Astrocyte (in vitro differentiated cells and primary cell): Measurements from ENCODE around the gene ZFR2. TPM values are rescaled to one million over a fixed set of nuclear protein-coding genes. Genes with fewer than 3 reads are reported as not detected.

ENCODE experiments used
- DNase-seq: peaks from one replicate; pipeline ENCODE4 v3.0.0-alpha.2; 2010; ENCODE audit warnings: low read depth
- FAIRE-seq: peaks from 2 replicates; lab custom pipeline; 2011; peaks lifted over from hg19 to GRCh38; lab: Jason Lieb, UNC
- H2AFZ ChIP-seq: 2 replicates; pipeline ENCODE4 v1.6.0; 2012; ENCODE audit warnings: low read depth, low read length, inconsistent platforms
- H3K27ac ChIP-seq: 2 replicates; pipeline ENCODE4 v1.5.1; 2011; ENCODE audit warnings: low read depth, low read length, inconsistent platforms
- H3K27me3 ChIP-seq: 2 replicates; pipeline ENCODE4 v1.6.0; 2011; ENCODE audit warnings: low read length, inconsistent platforms; ENCODE audit not compliant: insufficient read depth
- H3K36me3 ChIP-seq: 2 replicates; pipeline ENCODE4 v1.5.1; 2011; ENCODE audit warnings: low read length, inconsistent platforms; ENCODE audit not compliant: insufficient read depth
- H3K4me1 ChIP-seq: 2 replicates; pipeline ENCODE4 v1.5.1; 2011; ENCODE audit warnings: low read length, inconsistent platforms; ENCODE audit not compliant: insufficient read depth
- H3K4me2 ChIP-seq: 2 replicates; pipeline ENCODE4 v1.6.0; 2012; ENCODE audit warnings: low read length, inconsistent platforms
- H3K4me3 ChIP-seq: 2 replicates; pipeline ENCODE4 v1.5.1; 2011; ENCODE audit warnings: low read depth, mild to moderate bottlenecking, low read length, inconsistent platforms; ENCODE audit not compliant: insufficient read depth
- H3K79me2 ChIP-seq: 2 replicates; pipeline ENCODE4 v1.6.0; 2012; ENCODE audit warnings: mild to moderate bottlenecking, low read length, inconsistent platforms; ENCODE audit not compliant: insufficient read depth
- H3K9ac ChIP-seq: 2 replicates; pipeline ENCODE4 v1.6.0; 2012; ENCODE audit warnings: mild to moderate bottlenecking, low read length, inconsistent platforms
- H3K9me3 ChIP-seq: 2 replicates; pipeline ENCODE4 v1.5.1; 2012; ENCODE audit warnings: low read depth, mild to moderate bottlenecking, low read length, inconsistent platforms; ENCODE audit not compliant: insufficient read depth
- H4K20me1 ChIP-seq: 2 replicates; pipeline ENCODE4 v1.6.0; 2012; ENCODE audit warnings: low read length, inconsistent platforms; ENCODE audit not compliant: insufficient read depth
- H3K27ac Mint-ChIP-seq: one replicate; pipeline ENCODE4 v1.8.0; 2021; ENCODE audit warnings: mild to moderate bottlenecking, mixed read lengths; ENCODE audit not compliant: unreplicated experiment
- H3K27me3 Mint-ChIP-seq: one replicate; pipeline ENCODE4 v1.8.0; 2021; ENCODE audit warnings: low read depth, mixed read lengths; ENCODE audit not compliant: unreplicated experiment
- H3K36me3 Mint-ChIP-seq: one replicate; pipeline ENCODE4 v1.8.0; 2021; ENCODE audit warnings: low read depth, mixed read lengths; ENCODE audit not compliant: unreplicated experiment
- H3K4me1 Mint-ChIP-seq: one replicate; pipeline ENCODE4 v1.8.0; 2021; ENCODE audit warnings: low read depth, mixed read lengths; ENCODE audit not compliant: unreplicated experiment
- H3K4me3 Mint-ChIP-seq: one replicate; pipeline ENCODE4 v1.8.0; 2021; ENCODE audit warnings: mild to moderate bottlenecking, moderate library complexity, mixed read lengths; ENCODE audit not compliant: unreplicated experiment
- H3K9me3 Mint-ChIP-seq: one replicate; pipeline ENCODE4 v1.8.0; 2021; ENCODE audit warnings: mild to moderate bottlenecking, mixed read lengths; ENCODE audit not compliant: unreplicated experiment
- CTCF ChIP-seq: IDR thresholded peaks from 2 replicates; pipeline ENCODE4 v1.5.1; 2011; ENCODE audit warnings: low read depth, mild to moderate bottlenecking, inconsistent platforms, low read length, moderate library complexity; ENCODE audit not compliant: insufficient read depth
- EZH2 ChIP-seq: IDR thresholded peaks from 2 replicates; pipeline ENCODE4 v1.6.1; 2012; ENCODE audit warnings: mild to moderate bottlenecking, low read length, inconsistent platforms; ENCODE audit not compliant: insufficient read depth
- total RNA-seq: library from RNA; stranded (reverse); gene quantifications from 2 replicates; pipeline ENCODE4 v1.2.1, GENCODE V29; 2021

The ZFR2 gene
- total RNA-seq, 1 donor from 2014 or later, result 2.0 TPM

- Mint-ChIP-seq H3K9me3 (peaks cover 2% of the 10 kb centered on the region), H3K4me3 (no peak overlapping the region), H3K4me1 (no peaks in the 10 kb centered on the region), H3K27ac (no peak overlapping the region), H3K27me3 (peaks cover 27% of the 10 kb centered on the region), H3K36me3 (peaks cover 4% of the 10 kb centered on the region)
- H3K9ac ChIP-seq, result no peak overlapping the region
- H3K4me2 ChIP-seq, result no peak overlapping the region
- no peak for TF ChIP-seq CTCF
- TF ChIP-seq EZH2, result no peak
- H3K36me3 ChIP-seq, result no peaks in the 10 kb centered on the region
- H3K27me3 ChIP-seq, result peaks cover 10% of the 10 kb centered on the region
- H3K4me1 ChIP-seq, result peaks cover 4% of the 10 kb centered on the region
- no peak overlapping the region for H3K4me3 ChIP-seq
- H4K20me1 ChIP-seq, result no peaks in the 10 kb centered on the region
- peaks cover 13% of the 10 kb centered on the region for H3K9me3 ChIP-seq
- no peaks in the 10 kb centered on the region for H3K79me2 ChIP-seq
- no peak overlapping the region for H3K27ac ChIP-seq
- FAIRE-seq, result no peak
- no peak overlapping the region for H2AFZ ChIP-seq
- peak; percentile 20 for DNase-seq
These were observed 17.3 kb downstream of the ZFR2 start for GRCh38 chr19:3851254-3852176.

GRCh38 chr19:3850320-3850972 lies 18.4 kb downstream of the ZFR2 start:
- H3K4me3 Mint-ChIP-seq, result no peak overlapping the region
- Histone ChIP-seq H4K20me1 (no peaks in the 10 kb centered on the region), H3K4me3 (no peak overlapping the region), H3K36me3 (no peaks in the 10 kb centered on the region), H3K9me3 (peaks cover 13% of the 10 kb centered on the region), H2AFZ (no peak overlapping the region), H3K9ac (no peak overlapping the region), H3K79me2 (no peaks in the 10 kb centered on the region), H3K4me2 (no peak overlapping the region), H3K27me3 (peaks cover 9% of the 10 kb centered on the region), H3K4me1 (peaks cover 4% of the 10 kb centered on the region), H3K27ac (no peak overlapping the region)
- no peak for FAIRE-seq
- no peak for DNase-seq
- H3K9me3 Mint-ChIP-seq, result peaks cover 2% of the 10 kb centered on the region
- H3K4me1 Mint-ChIP-seq, result no peaks in the 10 kb centered on the region
- TF ChIP-seq CTCF (no peak), EZH2 (no peak)
- H3K27me3 Mint-ChIP-seq, result peaks cover 20% of the 10 kb centered on the region
- H3K36me3 Mint-ChIP-seq, result peaks cover 2% of the 10 kb centered on the region
- no peak overlapping the region for H3K27ac Mint-ChIP-seq
